Neural cell (in vitro differentiated cells): ENCODE results near the gene RRP1. TPM values are rescaled to one million over a fixed set of nuclear protein-coding genes. Genes with fewer than 3 reads are reported as not detected.

Experiments used
- H2AFZ ChIP-seq: fragments of 200-600, 300-800 bp; sonication (generic), shearing (Covaris generic); 2 replicates; pipeline ENCODE4 v1.6.0; 2014; ENCODE audit warnings: low read depth, mild to moderate bottlenecking, antibody characterized with exemption, low read length, moderate library complexity
- H3F3A ChIP-seq: fragments of 200-600 bp; shearing (Covaris generic); 2 replicates; pipeline ENCODE4 v1.6.1; 2016; ENCODE audit warnings: mild to moderate bottlenecking, moderate library complexity, mixed read lengths, antibody characterized with exemption, low read length; ENCODE audit not compliant: insufficient read depth, poor library complexity, severe bottlenecking
- H3K27ac ChIP-seq: fragments of 200-600, 300-800 bp; sonication (generic), shearing (Covaris generic); 2 replicates; pipeline ENCODE4 v1.5.1; 2014; ENCODE audit warnings: mild to moderate bottlenecking, low read length, moderate library complexity
- H3K27me3 ChIP-seq: fragments of 300-800, 200-600 bp; sonication (generic), shearing (Covaris generic); 2 replicates; pipeline ENCODE4 v1.6.0; 2014; ENCODE audit warnings: mild to moderate bottlenecking, low read depth, low read length, moderate library complexity; ENCODE audit not compliant: insufficient read depth
- H3K36me3 ChIP-seq: fragments of 300-800, 200-600 bp; sonication (generic), shearing (Covaris generic); 2 replicates; pipeline ENCODE4 v1.5.1; 2014; ENCODE audit warnings: mild to moderate bottlenecking, antibody characterized with exemption, low read length, moderate library complexity; ENCODE audit not compliant: insufficient read depth
- H3K4me2 ChIP-seq: fragments of 300-800, 200-600 bp; sonication (generic), shearing (Covaris generic); 2 replicates; pipeline ENCODE4 v1.6.0; 2014; ENCODE audit warnings: mild to moderate bottlenecking, low read length
- H3K4me3 ChIP-seq: fragments of 300-800, 200-600 bp; sonication (generic), shearing (Covaris generic); 2 replicates; pipeline ENCODE4 v1.5.1; 2014; ENCODE audit warnings: mild to moderate bottlenecking, low read length, moderate library complexity
- H3K79me2 ChIP-seq: fragments of 200-600 bp; shearing (Covaris generic); replicated peaks from 2 replicates; pipeline ENCODE4 v1.6.0; 2014; ENCODE audit warnings: mild to moderate bottlenecking, low read length, moderate library complexity; ENCODE audit not compliant: insufficient read depth
- H3K9ac ChIP-seq: fragments of 300-800, 200-600 bp; sonication (generic), shearing (Covaris generic); 2 replicates; pipeline ENCODE4 v1.6.1; 2016; ENCODE audit warnings: mild to moderate bottlenecking, low read length, mixed read lengths
- H3K9me2 ChIP-seq: fragments of 200-600 bp; shearing (Covaris generic); 2 replicates; pipeline ENCODE4 v1.6.1; 2016; ENCODE audit warnings: mild to moderate bottlenecking, low read length, mixed read lengths; ENCODE audit not compliant: insufficient read depth
- H3K9me3 ChIP-seq: fragments of 200-600, 300-800 bp; sonication (generic), shearing (Covaris generic); 2 replicates; pipeline ENCODE4 v1.6.1; 2016; ENCODE audit warnings: mild to moderate bottlenecking, mixed run types, low read length, moderate library complexity, mixed read lengths
- H4K20me1 ChIP-seq: fragments of 200-600 bp; shearing (Covaris generic); 2 replicates; pipeline ENCODE4 v1.6.1; 2016; ENCODE audit warnings: mild to moderate bottlenecking, mixed run types; ENCODE audit not compliant: insufficient read depth
- CTCF ChIP-seq: fragments of 450-650 bp; IDR thresholded peaks from 2 replicates; pipeline ENCODE4 v1.5.1; 2014; ENCODE audit warnings: antibody characterized with exemption, mild to moderate bottlenecking, moderate library complexity; ENCODE audit not compliant: poor library complexity, severe bottlenecking
- EP300 ChIP-seq: fragments of 450-650 bp; conservative IDR thresholded peaks from 2 replicates; pipeline ENCODE4 v1.6.1; 2014; ENCODE audit warnings: antibody characterized with exemption, mild to moderate bottlenecking, moderate library complexity; ENCODE audit not compliant: poor library complexity, severe bottlenecking
- EZH2 ChIP-seq: fragments of 200-600, 300-800 bp; shearing (Covaris generic), sonication (generic); IDR thresholded peaks from 2 replicates; pipeline ENCODE4 v1.6.1; 2014; ENCODE audit warnings: antibody characterized with exemption, low read length, borderline replicate concordance, mild to moderate bottlenecking; ENCODE audit not compliant: insufficient read depth, poor library complexity, severe bottlenecking
- MXI1 ChIP-seq: fragments of 450-650 bp; conservative IDR thresholded peaks from 2 replicates; pipeline ENCODE4 v1.6.1; 2014; ENCODE audit warnings: antibody characterized with exemption, mild to moderate bottlenecking; ENCODE audit not compliant: poor library complexity, severe bottlenecking
- POLR2AphosphoS5 ChIP-seq: IDR thresholded peaks from 2 replicates; pipeline ENCODE4 v1.6.1; 2012
- RAD21 ChIP-seq: fragments of 450-650 bp; conservative IDR thresholded peaks from 2 replicates; pipeline ENCODE4 v1.6.1; 2014; ENCODE audit warnings: antibody characterized with exemption, mild to moderate bottlenecking, moderate library complexity
- REST ChIP-seq: IDR thresholded peaks from 2 replicates; pipeline ENCODE4 v1.6.1; 2012; ENCODE audit warnings: borderline replicate concordance
- SMC3 ChIP-seq: fragments of 450-650 bp; conservative IDR thresholded peaks from 2 replicates; pipeline ENCODE4 v1.6.1; 2014; ENCODE audit warnings: antibody characterized with exemption, mild to moderate bottlenecking, moderate library complexity; ENCODE audit not compliant: poor library complexity
- TAF1 ChIP-seq: IDR thresholded peaks from 2 replicates; pipeline ENCODE4 v1.6.1; 2012; ENCODE audit warnings: low read depth
- polyA plus RNA-seq: library from polyadenylated mRNA; depleted of rRNA; stranded (reverse); fragments of >200 nt; gene quantifications from 2 replicates; pipeline ENCODE4 v1.2.3, GENCODE V29; 2014

RRP1 gene
- polyA plus RNA-seq, 1 donor from 2014 or later = 35.8 TPM

- no peaks in the 10 kb centered on the region for H3K36me3 ChIP-seq
- H3K79me2 ChIP-seq = no peaks in the 10 kb centered on the region
- no peak overlapping the region for H3K9ac ChIP-seq
- no peaks in the 10 kb centered on the region for H3F3A ChIP-seq
- H2AFZ ChIP-seq = no peak overlapping the region
- H3K27me3 ChIP-seq = no peaks in the 10 kb centered on the region
- no peaks in the 10 kb centered on the region for H4K20me1 ChIP-seq
- no peaks in the 10 kb centered on the region for H3K9me2 ChIP-seq
- no peak for TF ChIP-seq POLR2AphosphoS5
- no peak for TF ChIP-seq EP300
- no peak for TF ChIP-seq REST
- TF ChIP-seq SMC3 = no peak
- TF ChIP-seq TAF1 = no peak
- TF ChIP-seq EZH2 = no peak
- no peak for TF ChIP-seq CTCF
- no peak for TF ChIP-seq RAD21
- TF ChIP-seq MXI1 = no peak
- no peak overlapping the region for H3K4me2 ChIP-seq
- no peak overlapping the region for H3K27ac ChIP-seq
- H3K4me3 ChIP-seq = no peak overlapping the region
- no peaks in the 10 kb centered on the region for H3K9me3 ChIP-seq
Observed at GRCh38 chr21:43812139-43812821, 22.9 kb downstream of the RRP1 start.

GRCh38 chr21:43812957-43813655 is 23.7 kb downstream of the RRP1 start:
- Histone ChIP-seq H2AFZ (no peak overlapping the region), H3K79me2 (no peaks in the 10 kb centered on the region), H3K36me3 (no peaks in the 10 kb centered on the region), H3K9ac (no peak overlapping the region), H4K20me1 (no peaks in the 10 kb centered on the region), H3K9me2 (no peaks in the 10 kb centered on the region), H3K9me3 (no peaks in the 10 kb centered on the region), H3K27ac (no peak overlapping the region), H3K27me3 (no peaks in the 10 kb centered on the region), H3K4me3 (no peak overlapping the region), H3F3A (no peaks in the 10 kb centered on the region), H3K4me2 (no peak overlapping the region)
- TF ChIP-seq POLR2AphosphoS5 = no peak
- TF ChIP-seq TAF1 = no peak
- TF ChIP-seq CTCF = no peak
- TF ChIP-seq REST = no peak
- TF ChIP-seq EP300 = no peak
- TF ChIP-seq RAD21 = no peak
- no peak for TF ChIP-seq MXI1
- no peak for TF ChIP-seq SMC3
- TF ChIP-seq EZH2 = no peak
